DOHH2 (cell line): Measurements from ENCODE around the gene FLACC1.

Experiments
- H3F3A ChIP-seq: fragments of 200-600 bp; sonication (generic), shearing (Covaris generic); 2 replicates; pipeline ENCODE4 v1.6.0; 2016; ENCODE audit warnings: antibody characterized with exemption, mild to moderate bottlenecking; ENCODE audit not compliant: control insufficient read depth, insufficient read depth
- H3K27ac ChIP-seq: fragments of 200-600 bp; sonication (generic); 2 replicates; pipeline ENCODE4 v1.5.1; 2014; ENCODE audit warnings: low read depth, mild to moderate bottlenecking, low read length, moderate library complexity
- H3K27me3 ChIP-seq: fragments of 200-600 bp; sonication (generic); 2 replicates; pipeline ENCODE4 v1.6.1; 2014; ENCODE audit warnings: mild to moderate bottlenecking, low read length, mixed read lengths; ENCODE audit not compliant: control insufficient read depth
- H3K36me3 ChIP-seq: fragments of 200-600 bp; sonication (generic); 2 replicates; pipeline ENCODE4 v1.6.1; 2014; ENCODE audit warnings: mild to moderate bottlenecking, low read length, moderate library complexity, mixed read lengths; ENCODE audit not compliant: control insufficient read depth
- H3K4me1 ChIP-seq: fragments of 200-600 bp; sonication (generic); 2 replicates; pipeline ENCODE4 v1.6.1; 2014; ENCODE audit warnings: mild to moderate bottlenecking, low read length, mixed read lengths; ENCODE audit not compliant: control insufficient read depth
- H3K4me2 ChIP-seq: fragments of 200-600 bp; sonication (generic); 2 replicates; pipeline ENCODE4 v1.6.0; 2014; ENCODE audit warnings: mild to moderate bottlenecking, low read length, moderate library complexity
- H3K4me3 ChIP-seq: fragments of 200-600 bp; sonication (generic); 2 replicates; pipeline ENCODE4 v1.5.1; 2014; ENCODE audit warnings: mild to moderate bottlenecking, low read length, mixed read lengths
- H3K79me2 ChIP-seq: fragments of 200-600 bp; sonication (generic); 2 replicates; pipeline ENCODE4 v1.6.1; 2014; ENCODE audit warnings: mild to moderate bottlenecking, low read length, mixed read lengths; ENCODE audit not compliant: control insufficient read depth
- H3K9me2 ChIP-seq: fragments of 200-600 bp; sonication (generic); replicated peaks from 2 replicates; pipeline ENCODE4 v1.6.1; 2014; ENCODE audit warnings: mild to moderate bottlenecking, low read length, mixed read lengths; ENCODE audit not compliant: control insufficient read depth
- H3K9me3 ChIP-seq: fragments of 200-600 bp; sonication (generic); 2 replicates; pipeline ENCODE4 v1.6.1; 2014; ENCODE audit warnings: antibody characterized with exemption, low read length, mixed read lengths; ENCODE audit not compliant: control insufficient read depth, insufficient read depth
- H4K20me1 ChIP-seq: fragments of 200-600 bp; sonication (generic); 2 replicates; pipeline ENCODE4 v1.6.0; 2014; ENCODE audit warnings: low read depth, mild to moderate bottlenecking, antibody characterized with exemption, low read length, moderate library complexity; ENCODE audit not compliant: control insufficient read depth, insufficient read depth
- EZH2phosphoT487 ChIP-seq: fragments of 200-600 bp; sonication (generic); IDR thresholded peaks from 2 replicates; pipeline ENCODE4 v1.6.1; 2017; ENCODE audit warnings: borderline replicate concordance, mild to moderate bottlenecking, antibody characterized with exemption, low read length, moderate library complexity, mixed read lengths
- TF ChIP-seq, protein P1 (sequence below): fragments of 200-600 bp; sonication (generic); IDR thresholded peaks from one replicate; pipeline ENCODE4 v1.5.1; 2014; ENCODE audit warnings: antibody characterized with exemption, mild to moderate bottlenecking, low read depth, low read length; ENCODE audit not compliant: poor library complexity, severe bottlenecking

The FLACC1 gene

DNA sequence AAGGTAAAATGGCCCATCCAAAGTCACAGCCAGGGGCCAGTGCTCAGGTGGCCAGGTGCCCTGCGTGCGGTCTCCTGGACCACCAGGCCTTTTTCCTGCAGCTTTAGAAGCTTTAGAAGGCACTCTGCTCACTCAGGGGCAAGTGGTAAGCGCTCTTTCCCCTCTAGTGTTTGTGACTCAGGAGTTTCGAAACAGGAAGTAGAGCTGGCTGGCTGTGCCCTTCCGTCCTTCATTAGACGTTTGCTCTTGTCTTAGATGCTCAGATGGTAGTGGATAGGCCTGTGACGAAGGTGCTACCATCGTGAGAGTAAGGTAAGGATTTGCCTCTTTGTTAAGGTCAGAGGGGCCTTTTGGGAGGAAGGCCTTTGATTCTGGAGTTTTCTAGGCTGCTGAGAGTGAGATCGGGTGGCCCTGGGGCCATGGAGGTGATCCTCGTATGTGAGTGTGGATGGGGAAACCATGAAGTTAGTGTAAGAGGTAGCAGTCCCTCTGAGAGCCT lies 96.8 kb downstream of the FLACC1 start, which contains the start of gene CASP8:
Gene CASP8 (plus strand): TSS at position 235 of the 499 bp plus-strand sequence. CDS start 5,951 bp downstream, outside the sequence.
- Histone ChIP-seq H3K36me3 (peaks cover 4% of the 10 kb centered on the region; the same call in 1 of the 2 replicates), H3F3A (peaks cover 22% of the 10 kb centered on the region), H4K20me1 (peaks cover 3% of the 10 kb centered on the region), H3K27ac (peak within 1 kb of the TSS; percentile 90), H3K27me3 (no peaks in the 10 kb centered on the region), H3K4me3 (peak within 1 kb of the TSS; percentile 88), H3K9me2 (no peaks in the 10 kb centered on the region), H3K4me2 (peak within 1 kb of the TSS; percentile 93), H3K9me3 (no peaks in the 10 kb centered on the region), H3K4me1 (peaks cover 52% of the 10 kb centered on the region), H3K79me2 (peaks cover 58% of the 10 kb centered on the region)
- TF ChIP-seq, protein P1, sequence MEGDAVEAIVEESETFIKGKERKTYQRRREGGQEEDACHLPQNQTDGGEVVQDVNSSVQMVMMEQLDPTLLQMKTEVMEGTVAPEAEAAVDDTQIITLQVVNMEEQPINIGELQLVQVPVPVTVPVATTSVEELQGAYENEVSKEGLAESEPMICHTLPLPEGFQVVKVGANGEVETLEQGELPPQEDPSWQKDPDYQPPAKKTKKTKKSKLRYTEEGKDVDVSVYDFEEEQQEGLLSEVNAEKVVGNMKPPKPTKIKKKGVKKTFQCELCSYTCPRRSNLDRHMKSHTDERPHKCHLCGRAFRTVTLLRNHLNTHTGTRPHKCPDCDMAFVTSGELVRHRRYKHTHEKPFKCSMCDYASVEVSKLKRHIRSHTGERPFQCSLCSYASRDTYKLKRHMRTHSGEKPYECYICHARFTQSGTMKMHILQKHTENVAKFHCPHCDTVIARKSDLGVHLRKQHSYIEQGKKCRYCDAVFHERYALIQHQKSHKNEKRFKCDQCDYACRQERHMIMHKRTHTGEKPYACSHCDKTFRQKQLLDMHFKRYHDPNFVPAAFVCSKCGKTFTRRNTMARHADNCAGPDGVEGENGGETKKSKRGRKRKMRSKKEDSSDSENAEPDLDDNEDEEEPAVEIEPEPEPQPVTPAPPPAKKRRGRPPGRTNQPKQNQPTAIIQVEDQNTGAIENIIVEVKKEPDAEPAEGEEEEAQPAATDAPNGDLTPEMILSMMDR: no peak
- TF ChIP-seq EZH2phosphoT487: no peak

DNA sequence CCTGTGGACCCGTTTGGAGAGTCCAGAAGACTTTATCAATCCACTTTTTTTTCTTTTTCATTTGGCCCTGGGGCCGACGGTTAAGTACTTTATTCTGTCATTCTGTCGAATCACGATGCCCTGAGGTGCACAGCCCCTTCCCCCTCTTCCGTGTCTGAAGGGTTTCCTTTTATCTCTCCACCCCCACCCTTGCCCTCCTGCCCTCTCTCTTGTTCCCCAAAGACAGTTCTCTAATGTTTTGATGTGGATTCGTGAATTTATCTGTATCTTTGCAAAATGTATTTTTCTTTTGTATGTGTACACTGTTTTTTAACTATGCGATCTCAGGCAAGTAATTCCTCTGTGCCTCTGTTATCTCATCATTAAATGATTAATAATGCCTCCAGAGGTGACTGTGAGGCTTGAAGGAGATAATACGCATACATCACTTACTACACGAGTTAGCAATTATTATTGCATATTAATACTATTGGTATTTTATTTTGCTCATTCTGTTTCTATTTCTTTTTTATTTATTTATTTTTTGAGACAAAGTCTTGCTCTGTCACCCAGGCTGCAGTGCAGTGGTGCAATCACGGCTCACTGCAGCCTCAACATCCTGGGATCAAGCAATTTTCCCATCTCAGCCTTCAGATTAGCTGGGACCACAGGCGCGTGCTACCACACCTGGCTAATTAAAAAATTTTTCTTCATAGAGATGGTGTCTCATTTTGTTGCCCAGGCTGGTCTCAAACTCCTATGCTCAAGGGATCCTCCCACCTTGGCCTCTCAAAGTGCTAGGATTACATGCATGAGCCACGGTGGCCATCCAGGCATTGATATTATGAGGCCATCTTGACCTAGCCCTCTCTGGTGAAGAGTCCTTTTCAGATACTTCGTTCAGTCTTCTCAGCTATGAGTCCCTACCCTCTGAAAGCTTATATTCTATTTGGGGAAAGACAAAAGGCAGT lies 98.2 kb downstream of the FLACC1 start:
- Histone ChIP-seq H4K20me1 (peaks cover 3% of the 10 kb centered on the region; the same call in 1 of the 2 replicates), H3F3A (peaks cover 22% of the 10 kb centered on the region), H3K9me2 (no peaks in the 10 kb centered on the region), H3K79me2 (peaks cover 44% of the 10 kb centered on the region), H3K4me3 (peak overlapping the region; percentile 73), H3K36me3 (peaks cover 4% of the 10 kb centered on the region; the same call in 1 of the 2 replicates), H3K27me3 (no peaks in the 10 kb centered on the region), H3K4me2 (peak overlapping the region; percentile 93), H3K9me3 (no peaks in the 10 kb centered on the region), H3K4me1 (peaks cover 52% of the 10 kb centered on the region), H3K27ac (peak overlapping the region; percentile 90)
- no peak for TF ChIP-seq EZH2phosphoT487
- TF ChIP-seq, protein P1: no peak

DNA sequence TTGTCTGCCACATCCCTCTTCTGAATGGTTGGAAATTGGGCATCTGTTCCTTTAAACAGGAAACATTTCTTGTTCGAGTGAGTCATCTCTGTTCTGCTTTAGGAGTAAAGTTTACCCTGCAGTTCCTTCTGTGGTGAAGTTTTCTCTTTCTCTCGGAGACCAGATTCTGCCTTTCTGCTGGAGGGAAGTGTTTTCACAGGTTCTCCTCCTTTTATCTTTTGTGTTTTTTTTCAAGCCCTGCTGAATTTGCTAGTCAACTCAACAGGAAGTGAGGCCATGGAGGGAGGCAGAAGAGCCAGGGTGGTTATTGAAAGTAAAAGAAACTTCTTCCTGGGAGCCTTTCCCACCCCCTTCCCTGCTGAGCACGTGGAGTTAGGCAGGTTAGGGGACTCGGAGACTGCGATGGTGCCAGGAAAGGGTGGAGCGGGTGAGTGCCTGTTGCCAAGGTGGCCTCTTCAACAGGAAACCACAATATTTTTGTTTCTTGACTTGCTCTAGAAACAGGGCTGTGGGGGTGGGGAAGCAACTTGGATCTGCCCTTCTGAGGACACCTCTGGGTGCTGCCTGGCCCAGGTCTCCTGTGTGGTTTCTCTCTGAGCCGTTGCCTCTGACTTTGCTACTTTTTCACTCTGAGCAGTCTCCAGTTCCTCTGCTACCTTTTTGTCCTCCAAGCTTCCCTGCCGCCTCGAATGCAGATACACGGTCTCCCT lies 99.0 kb downstream of the FLACC1 start:
- Histone ChIP-seq H3F3A (peaks cover 22% of the 10 kb centered on the region), H3K9me3 (no peaks in the 10 kb centered on the region), H3K36me3 (peaks cover 4% of the 10 kb centered on the region; the same call in 1 of the 2 replicates), H3K4me1 (peaks cover 48% of the 10 kb centered on the region), H3K4me2 (peak overlapping the region; percentile 93), H3K9me2 (no peaks in the 10 kb centered on the region), H3K79me2 (peaks cover 36% of the 10 kb centered on the region), H3K27me3 (no peaks in the 10 kb centered on the region), H4K20me1 (peaks cover 3% of the 10 kb centered on the region; the same call in 1 of the 2 replicates), H3K27ac (peak overlapping the region; percentile 90), H3K4me3 (peak overlapping the region; percentile 73)
- TF ChIP-seq, protein P1: no peak
- TF ChIP-seq EZH2phosphoT487: no peak
